Measurements from ENCODE around the gene CSDE1.
A peak's percentile ranks its signal among the peaks of the same experiment; 100 is the strongest.

CSDE1 gene

DNA sequence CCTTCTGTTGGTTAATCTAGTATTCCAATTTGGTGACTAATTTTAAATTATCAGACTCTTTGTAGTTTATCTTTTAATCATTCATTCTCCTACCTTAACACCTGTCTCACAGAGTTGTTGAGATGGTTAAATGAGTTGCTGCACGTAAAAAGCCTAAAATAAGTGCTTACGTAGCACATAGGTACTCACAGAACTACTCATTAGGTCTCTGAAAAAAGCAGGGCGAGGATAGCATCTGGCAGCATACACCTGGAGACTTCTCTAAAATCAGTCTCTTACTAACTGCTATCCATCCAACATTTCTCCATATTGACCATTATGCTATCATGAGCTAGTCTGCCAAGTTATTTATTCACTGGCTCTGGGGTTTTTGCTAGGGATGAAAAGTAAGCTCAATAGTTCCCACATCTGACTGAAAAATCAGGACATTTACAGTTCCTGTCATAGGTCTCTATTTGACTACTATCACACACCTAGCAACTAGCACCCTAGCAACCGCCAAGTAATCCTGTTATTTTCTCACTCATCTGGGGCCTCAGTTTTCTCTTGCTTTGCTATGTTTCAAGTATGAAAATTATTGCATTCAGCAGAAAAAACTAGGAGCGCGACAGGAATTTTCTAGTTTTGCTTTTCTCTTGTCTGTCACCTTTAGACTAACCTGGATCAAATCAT, 11.2 kb downstream of the CSDE1 start:
- DNase-seq, result no peak

DNA sequence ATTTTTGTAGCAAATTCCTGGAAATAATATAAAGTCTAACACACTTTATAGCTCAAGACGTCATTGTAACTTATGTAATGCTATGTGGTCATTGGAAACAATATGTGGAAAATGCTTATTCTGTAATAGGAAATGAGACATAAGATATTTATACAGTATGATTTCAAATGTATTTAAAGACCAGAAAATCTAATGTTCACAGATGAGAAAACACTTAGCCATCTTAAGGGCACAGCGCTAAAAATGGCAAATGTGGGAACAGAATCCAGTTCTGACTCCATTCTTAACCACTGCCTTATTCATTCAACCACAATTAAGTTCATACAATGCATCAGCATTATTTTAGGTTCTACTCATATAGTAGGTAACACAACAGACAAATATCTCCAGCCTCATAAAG, 12.5 kb downstream of the CSDE1 start:
- no peak for DNase-seq

DNA sequence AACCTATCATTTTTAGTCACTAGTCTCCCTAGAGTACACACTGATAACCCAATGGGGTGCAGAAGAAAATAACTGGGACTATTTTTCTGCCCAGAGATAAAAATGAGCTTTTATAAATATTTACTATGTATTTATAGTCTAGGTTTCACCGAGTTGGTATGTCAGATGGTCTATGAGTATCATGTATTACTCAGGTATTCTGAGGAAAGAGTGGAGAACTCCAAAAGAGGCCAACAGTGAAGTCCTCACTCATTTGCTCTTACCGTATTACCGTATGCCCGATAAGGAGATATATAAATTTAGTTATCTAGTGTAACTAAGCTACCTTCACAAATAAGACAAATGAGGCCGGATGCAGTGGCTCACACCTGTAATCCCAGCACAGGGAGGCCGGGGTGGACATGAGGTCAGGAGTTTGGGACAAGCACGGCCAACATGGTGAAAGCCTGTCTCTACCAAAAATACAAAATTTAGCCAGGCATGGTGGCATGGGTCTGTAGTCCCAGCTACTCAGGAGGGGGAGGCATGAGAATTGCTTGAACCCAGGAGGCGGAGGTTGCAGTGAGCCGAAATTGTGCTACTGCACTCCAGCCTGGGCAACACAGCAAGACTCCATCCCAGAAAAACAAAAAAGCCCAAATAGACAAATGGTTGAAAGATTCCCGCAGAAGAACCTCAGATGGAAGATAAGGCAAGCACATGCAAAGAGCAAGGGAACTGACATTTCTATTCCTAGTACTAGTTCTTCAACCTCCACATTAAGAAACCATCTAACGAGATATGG, 15.6 kb downstream of the CSDE1 start:
- no peak for DNase-seq

DNA sequence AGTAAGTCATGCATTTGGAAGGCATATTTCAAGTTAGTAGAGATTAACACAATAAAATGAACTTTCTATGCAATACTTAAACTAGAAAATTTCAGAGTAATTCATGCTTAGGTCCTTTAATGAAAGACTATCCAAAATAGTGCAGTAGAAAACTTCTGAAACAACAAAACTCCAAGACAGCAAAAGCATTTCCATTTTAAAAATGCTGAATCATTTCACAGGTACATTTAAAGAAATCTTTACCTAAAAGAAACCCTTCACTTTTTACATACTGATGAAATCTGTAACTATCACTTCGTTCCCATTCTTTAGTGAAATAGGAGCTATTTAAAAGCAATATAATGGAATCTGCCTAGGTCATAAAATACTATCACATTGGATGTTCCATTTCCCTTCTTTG, 17.5 kb downstream of the CSDE1 start:
- DNase-seq, result no peak

DNA sequence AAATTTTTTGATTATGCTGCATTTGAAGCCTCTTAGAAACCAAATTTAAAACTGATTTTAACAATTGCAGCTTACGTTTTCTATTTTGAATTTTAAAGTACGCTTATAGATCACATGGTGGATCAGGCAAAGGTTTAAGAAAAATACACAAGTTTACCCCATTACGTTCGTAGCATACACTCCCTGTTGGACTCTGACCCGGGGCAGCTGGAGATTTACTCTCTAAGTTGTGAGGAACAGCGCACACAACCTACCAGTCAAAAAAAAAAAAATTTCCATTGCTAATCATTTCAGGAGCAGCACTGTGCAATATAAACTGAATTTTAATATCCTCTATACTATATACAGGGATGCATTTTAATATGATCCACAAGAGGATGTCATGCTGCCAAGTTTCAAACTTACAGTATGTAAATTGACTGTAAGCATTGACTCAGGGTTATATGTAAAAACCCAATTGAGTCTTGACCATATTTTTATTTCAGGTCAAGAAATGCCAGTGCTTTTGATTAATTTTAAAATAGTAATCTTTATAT, 20.4 kb downstream of the CSDE1 start:
- DNase-seq, result no peak

DNA sequence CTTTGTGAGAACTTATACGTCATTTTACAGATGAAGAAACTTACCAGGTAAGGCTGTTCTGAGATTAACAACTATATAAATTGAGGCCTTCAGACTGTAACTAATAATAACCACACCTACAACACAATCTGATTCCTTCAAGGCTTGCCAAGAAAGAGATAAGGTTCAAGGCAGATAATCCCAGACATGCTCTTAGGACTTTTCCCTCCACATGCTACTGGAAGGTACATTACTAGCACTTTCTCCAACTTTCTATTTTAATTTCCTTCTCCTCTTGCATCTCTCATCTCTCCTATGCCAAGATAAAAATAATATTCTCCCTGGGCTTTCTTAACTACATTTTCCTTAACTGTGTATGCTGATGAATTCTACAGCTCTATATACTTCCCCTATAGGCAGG, 22.3 kb downstream of the CSDE1 start:
- DNase-seq, result no peak

- DNase-seq, result no peak
Measured at GRCh38 chr1:114729782-114730181, 28.0 kb downstream of the CSDE1 start.

- DNase-seq, result no peak
Measured at GRCh38 chr1:114728553-114728952, 29.2 kb downstream of the CSDE1 start.

- DNase-seq, result no peak
Measured at GRCh38 chr1:114725230-114725629, 32.6 kb downstream of the CSDE1 start.

GRCh38 chr1:114723915-114724314, 33.9 kb downstream of the CSDE1 start:
- no peak for DNase-seq

- no peak for DNase-seq
Measured at GRCh38 chr1:114723457-114723856, 34.3 kb downstream of the CSDE1 start.

- DNase-seq, result no peak
Measured at GRCh38 chr1:114720492-114720891, 37.3 kb downstream of the CSDE1 start.

DNA sequence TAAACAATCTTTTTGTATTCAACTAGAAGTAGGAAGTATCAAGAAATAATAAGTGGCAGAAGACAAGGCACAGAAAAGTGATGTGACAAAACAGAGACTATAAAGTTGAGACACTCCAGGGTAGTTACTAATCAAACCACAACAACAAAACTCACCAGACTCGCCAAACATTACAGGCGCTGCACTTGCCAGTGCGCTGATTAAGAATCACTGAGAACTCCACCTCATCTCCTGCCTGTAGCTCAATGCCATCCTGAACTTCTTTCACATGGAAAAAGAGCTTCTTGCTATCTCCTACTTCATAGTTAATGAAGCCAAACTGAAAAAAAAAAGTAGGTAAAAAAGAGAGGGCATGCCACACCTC, 38.4 kb downstream of the CSDE1 start:
- DNase-seq, result no peak

GRCh38 chr1:114718661-114719423, 38.9 kb downstream of the CSDE1 start:
- no peak for DNase-seq

DNA sequence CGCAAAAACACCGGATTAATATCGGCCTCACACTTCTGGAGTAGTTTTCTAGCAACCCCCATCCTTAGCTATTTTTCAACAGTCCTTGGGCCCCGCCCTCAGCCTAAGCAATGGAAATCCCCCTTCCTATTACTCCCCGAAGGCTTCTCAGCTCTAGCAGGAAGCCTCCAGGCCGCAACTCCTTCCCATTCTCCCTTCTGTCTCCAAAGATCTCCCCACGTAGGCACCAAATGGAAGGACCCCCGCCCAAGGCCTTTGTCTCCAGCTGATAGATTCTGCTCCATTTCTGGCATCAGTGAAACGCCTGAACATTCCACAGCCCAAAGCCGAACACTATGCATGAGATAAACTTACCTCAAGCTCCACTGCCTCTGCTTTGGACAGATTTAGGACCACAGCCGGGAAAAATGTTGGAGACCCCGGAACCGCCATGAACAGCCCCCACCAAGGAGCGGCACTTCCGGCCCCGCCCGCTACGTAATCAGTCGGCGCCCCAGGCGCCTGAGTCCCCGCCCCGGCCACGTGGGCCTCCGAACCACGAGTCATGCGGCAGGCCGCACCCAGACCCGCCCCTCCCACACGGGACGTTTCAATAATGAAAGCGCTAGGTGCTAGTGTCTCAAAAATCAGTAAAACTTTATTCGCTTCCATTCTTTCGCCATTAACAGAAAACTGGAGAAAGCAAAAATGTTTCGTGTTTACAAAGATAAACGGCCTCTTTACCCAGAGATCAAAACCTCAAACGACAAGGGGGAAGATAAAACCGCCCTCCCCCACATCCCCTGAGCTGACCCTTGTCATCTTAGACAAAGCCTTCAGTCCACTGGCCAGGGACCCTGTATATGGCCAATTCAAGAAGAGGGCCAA, 41.2 kb downstream of the CSDE1 start, which contains the start of gene NRAS:
TSS of gene NRAS (minus strand) at position 468 of the 867 bp plus-strand sequence. CDS start 611 bp downstream, outside the sequence.
- peak; percentile 94 to 95 for DNase-seq

DNA sequence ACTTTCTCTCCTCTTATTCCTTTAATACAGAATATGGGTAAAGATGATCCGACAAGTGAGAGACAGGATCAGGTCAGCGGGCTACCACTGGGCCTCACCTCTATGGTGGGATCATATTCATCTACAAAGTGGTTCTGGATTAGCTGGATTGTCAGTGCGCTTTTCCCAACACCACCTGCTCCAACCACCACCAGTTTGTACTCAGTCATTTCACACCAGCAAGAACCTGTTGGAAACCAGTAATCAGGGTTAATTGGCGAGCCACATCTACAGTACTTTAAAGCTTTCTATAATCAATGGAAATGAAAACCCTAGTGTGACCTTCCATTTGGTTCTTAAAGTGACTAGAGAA, 41.9 kb downstream of the CSDE1 start:
- no peak for DNase-seq

- DNase-seq, result no peak
Measured at GRCh38 chr1:114712977-114713376, 44.8 kb downstream of the CSDE1 start.

DNA sequence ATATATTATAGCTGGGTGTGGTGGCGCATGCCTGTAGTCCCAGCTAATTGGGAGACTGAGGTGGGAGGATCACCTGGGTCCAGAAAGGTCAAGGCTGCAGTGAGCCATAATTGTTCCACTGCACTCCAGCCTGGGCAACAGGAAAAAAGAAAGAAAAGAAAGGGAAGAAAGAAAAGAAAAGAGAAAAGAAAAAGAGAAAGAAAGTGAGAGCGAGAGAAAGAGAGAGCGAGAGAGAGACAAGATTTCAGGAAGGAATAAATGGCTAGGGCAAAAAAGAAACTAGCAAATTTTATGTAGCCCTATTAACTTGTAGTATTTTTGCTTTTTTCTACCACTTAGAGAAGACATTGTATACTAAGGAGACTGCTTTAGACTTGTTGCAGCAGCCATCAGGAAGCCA, 47.4 kb downstream of the CSDE1 start:
- no peak for DNase-seq

GRCh38 chr1:114707604-114708003, 50.2 kb downstream of the CSDE1 start:
- no peak for DNase-seq

- no peak for DNase-seq
Measured at GRCh38 chr1:114703242-114703641, 54.5 kb downstream of the CSDE1 start.

- DNase-seq, result no peak
Measured at GRCh38 chr1:114702737-114703136, 55.0 kb downstream of the CSDE1 start.

- DNase-seq, result no peak
Measured at GRCh38 chr1:114701931-114702330, 55.9 kb downstream of the CSDE1 start.
